ENCODE measurements around the gene PILRA.
"Not testable (repeated sequence)": the region's sequence is repeated elsewhere in the genome, so short reads cannot be mapped to it uniquely, and the experiment has no call there.

Gene PILRA

GRCh38 chr7:100435401-100436304, 62.4 kb downstream of the PILRA start:
- DNase-seq = peak; percentile 48 to 71

GRCh38 chr7:100437150-100438100, 64.1 kb downstream of the PILRA start:
- DNase-seq = no peak

GRCh38 chr7:100438172-100438571, 64.9 kb downstream of the PILRA start:
- no peak for DNase-seq

GRCh38 chr7:100438731-100439130, 65.4 kb downstream of the PILRA start:
- DNase-seq = not testable (repeated sequence)

- DNase-seq = not testable (repeated sequence)
Measured at GRCh38 chr7:100439244-100439643, 66.0 kb downstream of the PILRA start.

- DNase-seq = no peak
Measured at GRCh38 chr7:100441641-100442535, 68.6 kb downstream of the PILRA start.

- DNase-seq = no peak
Measured at GRCh38 chr7:100443096-100443840, 70.0 kb downstream of the PILRA start.

GRCh38 chr7:100444311-100445278, 71.3 kb downstream of the PILRA start:
- no peak for DNase-seq

GRCh38 chr7:100446040-100446439, 72.8 kb downstream of the PILRA start:
- no peak for DNase-seq

GRCh38 chr7:100447363-100447762, 74.1 kb downstream of the PILRA start:
- DNase-seq = not testable (repeated sequence)

GRCh38 chr7:100449190-100449795, 76.0 kb downstream of the PILRA start:
- no peak for DNase-seq
